AG09309 (cell line): ENCODE results near the gene CUTA.
"Not testable (repeated sequence)": the region's sequence is repeated elsewhere in the genome, so short reads cannot be mapped to it uniquely, and the experiment has no call there.

Experiments
- DNase-seq: peaks from one replicate; pipeline ENCODE4 v3.0.0-alpha.2; 2010; ENCODE audit warnings: low read depth
- H3K4me3 ChIP-seq: 2 replicates; pipeline ENCODE4 v1.5.1; 2011; ENCODE audit warnings: mild to moderate bottlenecking, low read depth, low read length, moderate library complexity; ENCODE audit not compliant: control insufficient read depth
- CTCF ChIP-seq: IDR thresholded peaks from 2 replicates; pipeline ENCODE4 v1.5.1; 2011; ENCODE audit warnings: mild to moderate bottlenecking, low read depth, low read length, inconsistent platforms; ENCODE audit not compliant: insufficient read depth, control insufficient read depth; ENCODE audit errors: missing control alignments

The CUTA gene

GRCh38 chr6:33407132-33407718 is 10.7 kb downstream of the CUTA start:
- H3K4me3 ChIP-seq = no peak overlapping the region
- DNase-seq = peak; percentile 39
- peak; percentile 41 for TF ChIP-seq CTCF

GRCh38 chr6:33406126-33406525 is 11.8 kb downstream of the CUTA start:
- no peak overlapping the region for H3K4me3 ChIP-seq
- TF ChIP-seq CTCF = no peak
- no peak for DNase-seq

GRCh38 chr6:33405386-33405940 is 12.4 kb downstream of the CUTA start:
- H3K4me3 ChIP-seq = no peak overlapping the region
- no peak for DNase-seq
- no peak for TF ChIP-seq CTCF

GRCh38 chr6:33404884-33405283 is 13.0 kb downstream of the CUTA start:
- DNase-seq = no peak
- H3K4me3 ChIP-seq = no peak overlapping the region
- no peak for TF ChIP-seq CTCF

GRCh38 chr6:33399881-33400280 is 18.0 kb downstream of the CUTA start:
- H3K4me3 ChIP-seq, DNase-seq: not testable (repeated sequence)

GRCh38 chr6:33398601-33399000 is 19.3 kb downstream of the CUTA start:
- not testable (repeated sequence) for H3K4me3 ChIP-seq, DNase-seq

GRCh38 chr6:33397541-33397940 is 20.4 kb downstream of the CUTA start:
- TF ChIP-seq CTCF = no peak

GRCh38 chr6:33392979-33393378 is 24.9 kb downstream of the CUTA start:
- no peak for TF ChIP-seq CTCF
- no peak for DNase-seq
- H3K4me3 ChIP-seq = peak overlapping the region; percentile 90

More at GRCh38 chr6:33397541-33397940, 20.4 kb downstream of the CUTA start:
- no peak overlapping the region for H3K4me3 ChIP-seq
- no peak for DNase-seq
